Neural crest cell (in vitro differentiated cells): ENCODE results near the gene ARMS2. TPM values are rescaled to one million over a fixed set of nuclear protein-coding genes. Genes with fewer than 3 reads are reported as not detected.

Source experiments
- DNase-seq: peaks from one replicate; pipeline ENCODE4 v3.0.0; 2021; ENCODE audit warnings: low read depth, mixed read lengths, low spot score
- H3K27ac Mint-ChIP-seq: one replicate; pipeline ENCODE4 v1.8.0; 2021; ENCODE audit warnings: mild to moderate bottlenecking, mixed read lengths; ENCODE audit not compliant: unreplicated experiment
- H3K27me3 Mint-ChIP-seq: 2 replicates; pipeline ENCODE4 v1.8.0; 2021; ENCODE audit warnings: low read depth, mild to moderate bottlenecking, mixed read lengths
- H3K36me3 Mint-ChIP-seq: 2 replicates; pipeline ENCODE4 v1.8.0; 2021; ENCODE audit warnings: low read depth, mild to moderate bottlenecking, mixed read lengths
- H3K4me1 Mint-ChIP-seq: 2 replicates; pipeline ENCODE4 v1.8.0; 2021; ENCODE audit warnings: mixed read lengths
- H3K4me3 Mint-ChIP-seq: one replicate; pipeline ENCODE4 v1.8.0; 2021; ENCODE audit warnings: mild to moderate bottlenecking, mixed read lengths
- H3K9me3 Mint-ChIP-seq: 2 replicates; pipeline ENCODE4 v1.8.0; 2021; ENCODE audit warnings: mixed read lengths
- total RNA-seq: library from RNA; stranded (reverse); gene quantifications from 2 replicates; pipeline ENCODE4 v1.2.1, GENCODE V29; 2021
- TF ChIP-seq, protein P1 (sequence below): fragments of 200-600 bp; sonication (generic); conservative IDR thresholded peaks from 2 replicates; pipeline ENCODE4 v1.5.0; 2021; ENCODE audit warnings: antibody characterized with exemption, mild to moderate bottlenecking

ARMS2 gene
- total RNA-seq, 1 donor from 2014 or later, result not detected

DNA sequence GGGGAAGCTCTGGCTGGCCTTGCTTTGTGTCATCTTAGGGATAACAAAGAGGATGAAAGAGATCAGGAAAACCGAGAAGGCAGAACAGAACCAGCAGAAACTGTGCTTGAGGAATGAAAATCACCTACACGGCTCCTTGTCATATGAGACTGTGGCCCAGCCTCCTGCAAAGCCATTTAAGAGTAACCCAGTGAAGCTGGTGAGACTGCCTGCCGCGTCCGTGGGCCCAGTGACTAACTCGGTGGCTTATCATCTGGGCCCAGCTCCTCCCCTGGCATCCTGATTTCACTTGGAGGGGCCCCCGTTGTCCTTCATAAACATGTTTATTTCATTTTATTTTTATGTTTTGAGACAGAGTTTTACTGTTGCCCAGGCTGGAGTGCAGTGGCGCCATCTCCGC, 37.6 kb downstream of the ARMS2 start:
- Mint-ChIP-seq H3K36me3 (no peaks in the 10 kb centered on the region), H3K4me1 (peaks cover 14% of the 10 kb centered on the region), H3K9me3 (no peaks in the 10 kb centered on the region), H3K27me3 (no peaks in the 10 kb centered on the region), H3K4me3 (no peak overlapping the region), H3K27ac (no peak overlapping the region)
- TF ChIP-seq, protein P1, sequence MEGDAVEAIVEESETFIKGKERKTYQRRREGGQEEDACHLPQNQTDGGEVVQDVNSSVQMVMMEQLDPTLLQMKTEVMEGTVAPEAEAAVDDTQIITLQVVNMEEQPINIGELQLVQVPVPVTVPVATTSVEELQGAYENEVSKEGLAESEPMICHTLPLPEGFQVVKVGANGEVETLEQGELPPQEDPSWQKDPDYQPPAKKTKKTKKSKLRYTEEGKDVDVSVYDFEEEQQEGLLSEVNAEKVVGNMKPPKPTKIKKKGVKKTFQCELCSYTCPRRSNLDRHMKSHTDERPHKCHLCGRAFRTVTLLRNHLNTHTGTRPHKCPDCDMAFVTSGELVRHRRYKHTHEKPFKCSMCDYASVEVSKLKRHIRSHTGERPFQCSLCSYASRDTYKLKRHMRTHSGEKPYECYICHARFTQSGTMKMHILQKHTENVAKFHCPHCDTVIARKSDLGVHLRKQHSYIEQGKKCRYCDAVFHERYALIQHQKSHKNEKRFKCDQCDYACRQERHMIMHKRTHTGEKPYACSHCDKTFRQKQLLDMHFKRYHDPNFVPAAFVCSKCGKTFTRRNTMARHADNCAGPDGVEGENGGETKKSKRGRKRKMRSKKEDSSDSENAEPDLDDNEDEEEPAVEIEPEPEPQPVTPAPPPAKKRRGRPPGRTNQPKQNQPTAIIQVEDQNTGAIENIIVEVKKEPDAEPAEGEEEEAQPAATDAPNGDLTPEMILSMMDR, result no peak
- no peak for DNase-seq

DNA sequence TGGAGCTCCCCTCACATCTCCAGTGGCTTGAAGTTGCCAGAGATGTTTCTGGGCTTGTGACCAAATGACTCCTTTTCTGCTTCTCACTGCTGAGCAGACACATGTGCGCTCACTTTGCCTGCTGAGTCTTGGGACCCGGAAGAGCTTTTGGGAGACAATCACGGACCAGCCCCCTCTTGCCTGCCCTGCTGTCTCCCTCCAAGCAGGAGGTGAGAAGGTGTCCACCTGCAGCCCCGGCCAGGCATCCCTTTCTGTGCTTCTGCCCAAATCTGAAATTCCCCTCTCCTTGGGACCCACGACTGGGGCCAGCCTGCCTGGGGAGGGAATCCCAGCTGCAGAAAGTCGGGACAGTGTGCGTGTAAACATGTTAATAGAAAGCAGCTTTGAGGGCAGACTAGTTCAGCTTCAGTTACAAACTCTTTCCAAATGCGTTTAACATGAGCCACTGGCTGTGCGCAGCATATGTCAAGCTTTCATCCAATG, 38.6 kb downstream of the ARMS2 start:
- Mint-ChIP-seq H3K4me1 (peaks cover 14% of the 10 kb centered on the region), H3K36me3 (no peaks in the 10 kb centered on the region), H3K4me3 (no peak overlapping the region), H3K27me3 (no peaks in the 10 kb centered on the region), H3K9me3 (no peaks in the 10 kb centered on the region), H3K27ac (no peak overlapping the region)
- TF ChIP-seq, protein P1, result no peak
- no peak for DNase-seq

DNA sequence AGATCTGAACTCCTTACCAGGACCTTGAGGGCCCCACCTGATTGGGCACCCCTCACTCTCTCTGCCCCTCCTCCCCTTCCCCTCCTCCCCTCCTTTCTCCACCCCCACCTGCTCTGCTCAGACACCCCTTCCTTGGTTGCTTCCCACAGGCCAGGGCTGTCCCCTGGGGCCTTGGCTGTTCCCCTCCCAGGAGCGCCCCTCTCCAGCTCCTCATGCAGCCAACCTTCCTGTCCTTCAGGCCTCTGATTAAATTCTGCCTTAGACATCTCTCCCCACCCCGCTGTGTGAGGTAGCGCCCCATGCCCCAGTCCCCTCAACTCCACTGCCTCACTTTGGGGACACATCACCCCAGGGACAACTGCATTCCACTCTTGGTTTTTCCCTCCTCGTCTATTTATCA, 39.3 kb downstream of the ARMS2 start:
- Mint-ChIP-seq H3K9me3 (no peaks in the 10 kb centered on the region), H3K4me3 (no peak overlapping the region), H3K27ac (no peak overlapping the region), H3K4me1 (peaks cover 14% of the 10 kb centered on the region), H3K27me3 (no peaks in the 10 kb centered on the region), H3K36me3 (no peaks in the 10 kb centered on the region)
- DNase-seq, result no peak
- TF ChIP-seq, protein P1, result no peak

DNA sequence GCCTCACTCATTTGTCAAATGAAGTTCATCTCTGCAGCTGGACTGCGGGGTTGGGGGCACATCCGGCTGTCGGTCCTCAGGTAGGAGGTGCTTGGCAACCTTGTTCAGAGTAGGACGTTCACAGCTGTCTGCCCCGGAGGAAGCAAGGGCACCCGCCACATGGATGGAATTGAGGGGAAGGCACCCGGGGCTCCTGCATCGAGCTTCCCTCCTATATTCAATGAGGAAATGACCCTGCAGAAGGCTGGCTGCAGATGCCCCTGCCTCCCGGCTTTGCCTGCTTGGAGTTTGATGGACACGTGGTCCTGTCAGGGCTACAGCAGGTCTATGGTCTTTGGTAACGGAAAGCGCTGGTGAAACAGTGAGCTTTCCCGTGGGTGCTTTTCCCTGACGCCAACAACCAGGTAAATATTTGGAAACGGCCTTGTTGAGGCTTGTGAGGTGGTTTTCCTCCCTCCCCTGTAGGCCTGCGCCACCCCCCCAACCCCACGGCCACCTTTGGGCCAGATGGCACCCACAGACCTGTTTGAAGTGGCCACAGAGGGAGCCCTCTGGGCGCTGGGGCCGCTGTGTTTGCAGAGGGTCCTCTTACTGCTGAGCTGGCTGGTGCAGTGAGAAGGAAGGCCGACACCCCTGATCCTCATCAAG, 39.8 kb downstream of the ARMS2 start:
- no peak overlapping the region for H3K27ac Mint-ChIP-seq
- no peak for DNase-seq
- H3K4me1 Mint-ChIP-seq, result peaks cover 14% of the 10 kb centered on the region
- H3K27me3 Mint-ChIP-seq, result no peaks in the 10 kb centered on the region
- TF ChIP-seq, protein P1, result no peak
- no peaks in the 10 kb centered on the region for H3K36me3 Mint-ChIP-seq
- no peaks in the 10 kb centered on the region for H3K9me3 Mint-ChIP-seq
- no peak overlapping the region for H3K4me3 Mint-ChIP-seq

DNA sequence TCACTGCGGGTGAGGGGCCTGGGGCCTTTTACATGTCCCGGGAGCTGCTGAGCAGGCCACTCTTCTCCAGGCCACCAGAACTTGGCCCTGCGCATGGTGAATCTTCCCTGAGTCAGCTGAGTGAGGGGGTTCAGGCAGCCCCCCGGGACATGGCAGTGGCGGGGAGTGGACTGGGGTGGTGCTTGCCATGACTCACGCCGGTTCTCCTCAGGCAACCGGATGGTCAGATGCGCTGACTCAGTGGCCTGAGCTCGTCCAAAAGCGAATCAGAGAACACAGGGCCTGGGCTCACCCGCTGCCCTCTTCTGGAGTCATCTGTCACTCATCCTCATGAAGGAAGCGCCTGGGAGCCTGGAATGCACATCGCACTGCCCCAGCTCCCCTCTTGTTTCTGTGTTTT, 40.4 kb downstream of the ARMS2 start:
- peaks cover 14% of the 10 kb centered on the region for H3K4me1 Mint-ChIP-seq
- no peak overlapping the region for H3K27ac Mint-ChIP-seq
- no peak overlapping the region for H3K4me3 Mint-ChIP-seq
- no peaks in the 10 kb centered on the region for H3K27me3 Mint-ChIP-seq
- DNase-seq, result no peak
- H3K9me3 Mint-ChIP-seq, result no peaks in the 10 kb centered on the region
- TF ChIP-seq, protein P1, result no peak
- no peaks in the 10 kb centered on the region for H3K36me3 Mint-ChIP-seq
